Vagina (tissue), 2 donors: Measurements from ENCODE around the gene FCN1.

ENCODE experiments used
- POLR2A ChIP-seq, 2 donors: fragments of 450-650 bp; IDR thresholded peaks; one replicate each; pipeline ENCODE4 v1.6.1; 2017; ENCODE audit warnings: antibody characterized with exemption in 2 of 2, mild to moderate bottlenecking in 2 of 2, moderate library complexity in 2 of 2
- POLR2AphosphoS5 ChIP-seq, 2 donors: sonication (generic); formaldehyde crosslinking; IDR thresholded peaks; one replicate each; pipeline ENCODE4 v1.9.0; 2017; ENCODE audit warnings: antibody characterized with exemption in 2 of 2, mild to moderate bottlenecking in 2 of 2, low read depth in 1 of 2; ENCODE audit not compliant: insufficient read depth in 1 of 2
- TF ChIP-seq, protein P1 (sequence below), 3 experiments: fragments of 450-650 bp in 2 of 3; fragments of 200-600 bp in 1 of 3; sonication (generic) in 1 of 3; IDR thresholded peaks; one replicate each; pipeline ENCODE4 v1.5.1; 2017 to 2019; ENCODE audit warnings: antibody characterized with exemption in 3 of 3, mild to moderate bottlenecking in 2 of 3, moderate library complexity in 2 of 3

DNA sequence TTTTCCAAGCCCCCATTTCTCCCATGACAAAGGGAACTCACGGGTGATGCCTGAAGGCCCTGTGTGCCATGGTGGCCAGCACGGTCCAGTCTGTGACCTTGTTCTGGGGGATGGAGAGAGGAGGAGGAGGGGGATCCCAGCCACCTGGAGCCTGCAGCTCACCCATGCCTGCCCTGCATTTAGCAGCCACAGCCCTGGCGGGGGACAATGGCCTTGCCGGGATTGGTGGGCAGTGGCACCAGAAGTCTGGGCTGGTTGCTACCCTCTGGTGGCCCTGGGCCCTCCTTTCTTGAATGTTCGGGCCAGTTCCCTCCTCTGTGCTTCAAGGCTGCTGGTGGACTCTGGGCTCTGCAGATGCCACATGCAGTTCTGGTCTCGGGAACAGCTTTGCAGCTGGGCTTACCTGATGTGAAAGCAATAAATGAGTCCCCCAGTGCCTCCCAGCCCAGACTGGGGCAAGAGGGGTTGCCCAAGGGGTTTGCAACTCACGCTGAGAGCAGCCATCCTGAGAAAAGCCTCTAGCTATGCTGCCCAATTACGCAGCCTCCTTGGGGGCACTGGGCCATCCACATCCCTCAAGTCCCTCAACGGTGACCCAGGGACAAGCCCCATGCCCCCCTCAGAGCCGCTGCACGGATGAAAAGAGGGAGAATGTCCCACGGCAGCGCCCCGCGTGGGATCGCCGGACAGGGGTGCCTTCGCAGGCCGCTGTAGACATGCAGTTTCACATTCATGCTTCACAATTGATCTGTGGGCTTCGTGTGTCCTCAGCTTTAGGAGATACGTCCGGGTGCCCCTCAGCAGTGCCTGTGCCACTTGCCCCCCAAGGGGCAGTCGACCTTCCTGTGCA, 49.2 kb upstream of the FCN1 start:
- TF ChIP-seq POLR2A (IDR thresholded peaks at IDR 0.05), result no peak
- TF ChIP-seq, protein P1, sequence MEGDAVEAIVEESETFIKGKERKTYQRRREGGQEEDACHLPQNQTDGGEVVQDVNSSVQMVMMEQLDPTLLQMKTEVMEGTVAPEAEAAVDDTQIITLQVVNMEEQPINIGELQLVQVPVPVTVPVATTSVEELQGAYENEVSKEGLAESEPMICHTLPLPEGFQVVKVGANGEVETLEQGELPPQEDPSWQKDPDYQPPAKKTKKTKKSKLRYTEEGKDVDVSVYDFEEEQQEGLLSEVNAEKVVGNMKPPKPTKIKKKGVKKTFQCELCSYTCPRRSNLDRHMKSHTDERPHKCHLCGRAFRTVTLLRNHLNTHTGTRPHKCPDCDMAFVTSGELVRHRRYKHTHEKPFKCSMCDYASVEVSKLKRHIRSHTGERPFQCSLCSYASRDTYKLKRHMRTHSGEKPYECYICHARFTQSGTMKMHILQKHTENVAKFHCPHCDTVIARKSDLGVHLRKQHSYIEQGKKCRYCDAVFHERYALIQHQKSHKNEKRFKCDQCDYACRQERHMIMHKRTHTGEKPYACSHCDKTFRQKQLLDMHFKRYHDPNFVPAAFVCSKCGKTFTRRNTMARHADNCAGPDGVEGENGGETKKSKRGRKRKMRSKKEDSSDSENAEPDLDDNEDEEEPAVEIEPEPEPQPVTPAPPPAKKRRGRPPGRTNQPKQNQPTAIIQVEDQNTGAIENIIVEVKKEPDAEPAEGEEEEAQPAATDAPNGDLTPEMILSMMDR (IDR thresholded peaks at IDR 0.05), result no peak
- TF ChIP-seq POLR2AphosphoS5 (IDR thresholded peaks at IDR 0.05; ENCODE audit: insufficient read depth in 1 of 2, low read depth in 1 of 2), result no peak
